Measurements from ENCODE around the gene CD5L. TPM values are rescaled to one million over a fixed set of nuclear protein-coding genes. Genes with fewer than 3 reads are reported as not detected.

The CD5L gene
- total RNA-seq, 2 experiments from 2014 or later = not detected

DNA sequence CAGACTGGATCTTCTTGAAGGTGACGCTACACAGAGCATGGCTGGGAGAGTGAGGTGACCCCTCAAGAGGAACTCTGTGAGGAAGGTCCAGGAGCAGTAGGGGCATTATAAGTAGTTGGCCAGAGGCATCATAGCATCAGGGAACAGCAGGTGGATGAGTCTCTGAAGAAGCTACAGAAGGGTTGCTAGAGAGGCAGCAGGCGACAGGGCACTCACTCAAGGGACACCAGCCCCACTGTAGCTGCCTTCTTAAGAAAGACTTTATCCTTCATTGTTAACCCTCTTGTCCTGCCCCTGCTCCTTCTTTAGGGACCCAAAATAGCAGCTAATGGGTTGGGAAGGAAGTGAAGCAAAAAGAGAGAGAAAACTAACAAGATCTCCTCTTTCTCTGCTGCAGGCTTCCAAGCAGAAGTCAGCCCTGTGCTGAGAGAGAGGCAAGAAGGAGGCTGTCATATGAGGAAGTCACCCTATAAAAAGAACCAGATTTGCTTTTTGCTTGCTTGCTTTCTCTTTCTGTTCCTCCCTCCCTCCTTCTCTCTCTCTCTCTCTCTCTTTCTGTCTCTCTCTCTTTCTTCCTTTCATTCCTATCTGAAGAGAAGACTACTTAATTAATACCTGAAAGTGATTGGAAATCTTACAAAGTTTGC is 7.7 kb upstream of the CD5L start:
- peaks cover 0 to 3% of the 10 kb centered on the region in 2 experiments for H3K9me3 ChIP-seq (ENCODE audit: control insufficient read depth in 1 of 2, insufficient read depth in 1 of 2, low read length in 2 of 2)
- no peaks in the 10 kb centered on the region for H3K27me3 ChIP-seq (ENCODE audit: control insufficient read depth in 1 of 2, insufficient read depth in 2 of 2, low read length in 2 of 2)
- ATAC-seq (ENCODE audit: poor library complexity) = no peak
- Mint-ChIP-seq H3K4me3 (no peak overlapping the region), H3K4me1 (ENCODE audit: low read depth) (no peaks in the 10 kb centered on the region), H3K36me3 (ENCODE audit: low read depth) (no peaks in the 10 kb centered on the region), H3K27ac (no peak overlapping the region), H3K9me3 (no peaks in the 10 kb centered on the region), H3K27me3 (peaks cover 8% of the 10 kb centered on the region)
- H3K27ac ChIP-seq (ENCODE audit: low read depth in 1 of 2, low read length in 2 of 2) = no peak overlapping the region
- peak in 1 of 14 experiments; percentile 5 for DNase-seq
- TF ChIP-seq, protein P1, sequence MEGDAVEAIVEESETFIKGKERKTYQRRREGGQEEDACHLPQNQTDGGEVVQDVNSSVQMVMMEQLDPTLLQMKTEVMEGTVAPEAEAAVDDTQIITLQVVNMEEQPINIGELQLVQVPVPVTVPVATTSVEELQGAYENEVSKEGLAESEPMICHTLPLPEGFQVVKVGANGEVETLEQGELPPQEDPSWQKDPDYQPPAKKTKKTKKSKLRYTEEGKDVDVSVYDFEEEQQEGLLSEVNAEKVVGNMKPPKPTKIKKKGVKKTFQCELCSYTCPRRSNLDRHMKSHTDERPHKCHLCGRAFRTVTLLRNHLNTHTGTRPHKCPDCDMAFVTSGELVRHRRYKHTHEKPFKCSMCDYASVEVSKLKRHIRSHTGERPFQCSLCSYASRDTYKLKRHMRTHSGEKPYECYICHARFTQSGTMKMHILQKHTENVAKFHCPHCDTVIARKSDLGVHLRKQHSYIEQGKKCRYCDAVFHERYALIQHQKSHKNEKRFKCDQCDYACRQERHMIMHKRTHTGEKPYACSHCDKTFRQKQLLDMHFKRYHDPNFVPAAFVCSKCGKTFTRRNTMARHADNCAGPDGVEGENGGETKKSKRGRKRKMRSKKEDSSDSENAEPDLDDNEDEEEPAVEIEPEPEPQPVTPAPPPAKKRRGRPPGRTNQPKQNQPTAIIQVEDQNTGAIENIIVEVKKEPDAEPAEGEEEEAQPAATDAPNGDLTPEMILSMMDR (IDR thresholded peaks at IDR 0.05) = no peak
- no peaks in the 10 kb centered on the region for H3K4me1 ChIP-seq (ENCODE audit: insufficient read depth, low read length)
- POLR2A ChIA-PET = no interaction called here
- no peaks in the 10 kb centered on the region for H3K36me3 ChIP-seq (ENCODE audit: insufficient read depth, low read length)
- intact Hi-C loops (cut with DNase I, micrococcal nuclease) = no loop called here
- CTCF ChIA-PET = no interaction called here
- H3K4me3 ChIP-seq (ENCODE audit: low read length) = no peak overlapping the region

DNA sequence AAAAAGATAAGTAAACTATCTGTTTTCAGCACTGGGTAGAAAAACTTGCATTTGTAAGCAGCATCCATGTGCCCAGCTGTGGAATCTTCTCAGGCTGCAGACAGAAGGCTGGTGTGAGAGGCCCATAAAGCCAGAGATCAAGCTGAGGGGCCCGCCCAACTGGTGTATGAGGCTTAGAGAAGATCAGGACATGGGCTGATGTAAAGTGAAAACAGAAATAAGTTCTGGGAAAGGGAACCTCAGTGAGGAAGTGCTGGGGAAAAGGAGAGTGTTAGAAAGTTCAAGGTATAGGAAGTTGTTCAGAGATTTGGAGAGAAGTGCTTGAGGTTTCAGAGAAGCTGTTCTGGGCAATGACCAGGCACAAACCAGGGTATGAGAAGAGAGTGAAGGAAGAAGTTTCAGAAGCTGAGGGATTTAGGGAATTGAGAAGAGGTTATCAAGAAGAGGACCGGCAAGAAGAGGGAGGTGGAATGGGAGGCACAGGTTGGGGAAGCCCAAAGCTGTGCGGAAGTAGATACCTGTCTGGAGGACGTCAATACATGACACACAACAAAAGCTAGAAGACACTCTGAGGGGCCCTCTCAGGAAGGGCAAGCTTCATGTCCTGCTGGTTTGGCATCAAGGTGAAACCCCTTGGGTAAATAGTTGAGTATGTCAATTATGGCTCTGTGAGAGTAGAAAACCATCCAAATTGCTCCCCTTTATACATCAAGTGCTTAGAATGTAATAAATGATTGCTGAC is 2.7 kb upstream of the CD5L start:
- H3K27me3 Mint-ChIP-seq = peaks cover 12% of the 10 kb centered on the region
- H3K36me3 Mint-ChIP-seq (ENCODE audit: low read depth) = no peaks in the 10 kb centered on the region
- Histone ChIP-seq H3K4me3 (ENCODE audit: low read length) (no peak overlapping the region), H3K9me3 (ENCODE audit: control insufficient read depth in 1 of 2, insufficient read depth in 1 of 2, low read length in 2 of 2) (peaks cover 0 to 3% of the 10 kb centered on the region in 2 experiments), H3K27me3 (ENCODE audit: control insufficient read depth in 1 of 2, insufficient read depth in 2 of 2, low read length in 2 of 2) (no peaks in the 10 kb centered on the region), H3K36me3 (ENCODE audit: insufficient read depth, low read length) (no peaks in the 10 kb centered on the region), H3K27ac (ENCODE audit: low read depth in 1 of 2, low read length in 2 of 2) (no peak overlapping the region), H3K4me1 (ENCODE audit: insufficient read depth, low read length) (no peaks in the 10 kb centered on the region)
- no peak overlapping the region for H3K27ac Mint-ChIP-seq
- intact Hi-C loops (cut with DNase I, micrococcal nuclease) = no loop called here
- TF ChIP-seq, protein P1 (IDR thresholded peaks at IDR 0.05) = no peak
- H3K4me3 Mint-ChIP-seq = no peak overlapping the region
- H3K4me1 Mint-ChIP-seq (ENCODE audit: low read depth) = no peaks in the 10 kb centered on the region
- H3K9me3 Mint-ChIP-seq = no peaks in the 10 kb centered on the region
- DNase-seq (no peak), ATAC-seq (ENCODE audit: poor library complexity) (no peak)
- ChIA-PET CTCF (no interaction called here), POLR2A (no interaction called here)

DNA sequence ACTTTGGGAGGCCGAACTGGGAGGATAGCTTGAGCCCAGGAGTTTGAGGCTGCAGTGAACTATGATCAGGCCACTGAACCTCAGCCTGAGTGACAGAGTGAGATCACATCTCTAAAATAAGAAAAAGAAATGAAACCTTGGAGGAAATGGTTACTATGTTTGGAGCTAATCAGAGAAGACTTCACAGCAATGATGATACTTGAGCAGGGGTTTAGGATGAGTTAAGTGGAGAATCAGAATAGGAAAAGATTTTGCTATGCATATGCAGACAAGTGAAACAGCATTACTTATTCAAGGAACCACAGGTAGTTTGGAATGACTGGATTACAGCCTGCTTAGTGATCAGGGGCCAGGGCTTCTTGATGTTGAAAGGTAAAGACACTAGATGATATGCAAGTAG is 1.3 kb upstream of the CD5L start:
- no peaks in the 10 kb centered on the region for H3K4me1 ChIP-seq (ENCODE audit: insufficient read depth, low read length)
- CTCF ChIA-PET = no interaction called here
- no peak overlapping the region for H3K27ac ChIP-seq (ENCODE audit: low read depth in 1 of 2, low read length in 2 of 2)
- no peak for DNase-seq
- no peak for ATAC-seq (ENCODE audit: poor library complexity)
- H3K36me3 ChIP-seq (ENCODE audit: insufficient read depth, low read length) = no peaks in the 10 kb centered on the region
- intact Hi-C loops (cut with DNase I, micrococcal nuclease) = no loop called here
- peaks cover 0 to 3% of the 10 kb centered on the region in 2 experiments for H3K9me3 ChIP-seq (ENCODE audit: control insufficient read depth in 1 of 2, insufficient read depth in 1 of 2, low read length in 2 of 2)
- H3K27ac Mint-ChIP-seq = no peak overlapping the region
- peaks cover 12% of the 10 kb centered on the region for H3K27me3 Mint-ChIP-seq
- TF ChIP-seq, protein P1 (IDR thresholded peaks at IDR 0.05) = no peak
- no peaks in the 10 kb centered on the region for H3K27me3 ChIP-seq (ENCODE audit: control insufficient read depth in 1 of 2, insufficient read depth in 2 of 2, low read length in 2 of 2)
- H3K9me3 Mint-ChIP-seq = no peaks in the 10 kb centered on the region
- H3K4me3 ChIP-seq (ENCODE audit: low read length) = no peak overlapping the region
- no peaks in the 10 kb centered on the region for H3K36me3 Mint-ChIP-seq (ENCODE audit: low read depth)
- POLR2A ChIA-PET = no interaction called here
- H3K4me1 Mint-ChIP-seq (ENCODE audit: low read depth) = no peaks in the 10 kb centered on the region
- H3K4me3 Mint-ChIP-seq = no peak overlapping the region

Measured in CD4-positive, alpha-beta T cell (primary cell).